K562 (cell line): ENCODE data around the gene SEL1L. TPM values are rescaled to one million over a fixed set of nuclear protein-coding genes. Genes with fewer than 3 reads are reported as not detected.

Source experiments
- ATAC-seq: fragments of 200-7000 bp; cut with Tn5 transposase; 3 replicates; pipeline ENCODE4 v1.9.1; 2020; ENCODE audit warnings: moderate library complexity
- BruUV-seq: library from RNA; stranded (reverse); fragments of 400-500 nt; replicated peaks from 2 replicates; lab custom pipeline; 2021; lab: Mats Ljungman, UMichigan
- CTCF ChIA-PET: fragments of 300-600 bp; formaldehyde crosslinking; extraction: SDS; loops from one replicate; lab custom pipeline; 2021; ENCODE audit warnings: low intra/inter-chr PET ratio; lab: Yijun Ruan, JAX
- POLR2A ChIA-PET: fragments of 300-600, 350-650 bp; sonication (Branson Sonifier 250); formaldehyde crosslinking; extraction: SDS; loops from one replicate; lab custom pipeline; 2021; ENCODE audit warnings: antibody characterized with exemption, inconsistent platforms; lab: Yijun Ruan, JAX
- DNase-seq, 4 experiments: peaks; one replicate each; pipeline versions ENCODE4 v3.0.0 to v3.0.0-alpha.2; 2011 to 2018; ENCODE audit warnings: low spot score in 3 of 4, mixed read lengths in 3 of 4; ENCODE audit errors: extremely low read depth in 1 of 4
- FAIRE-seq: peaks from 2 replicates; lab custom pipeline; 2011; peaks lifted over from hg19 to GRCh38; lab: Jason Lieb, UNC
- H2AFZ ChIP-seq: 2 replicates; pipeline ENCODE4 v1.6.0; 2011; ENCODE audit warnings: low read depth, low read length, control low read depth, inconsistent platforms
- H3K27ac ChIP-seq: fragments of 200-600 bp; 3 replicates; pipeline ENCODE4 v1.8.0; 2011; ENCODE audit warnings: low read depth, mild to moderate bottlenecking, control low read depth, inconsistent platforms, low read length, moderate library complexity, mixed read lengths; ENCODE audit errors: extremely low read depth
- H3K27me3 ChIP-seq, 2 experiments: fragments of 300-600 bp in 1 of 2; 2 replicates in 1 of 2; 3 replicates in 1 of 2; pipeline versions ENCODE4 v1.6.0 to v1.8.0; 2011; ENCODE audit warnings: inconsistent platforms in 2 of 2, low read length in 2 of 2, mild to moderate bottlenecking in 1 of 2, mixed read lengths in 1 of 2, moderate library complexity in 1 of 2; ENCODE audit not compliant: control insufficient read depth in 2 of 2, insufficient read depth in 2 of 2
- H3K36me3 ChIP-seq: fragments of 300-600 bp; 3 replicates; pipeline ENCODE4 v1.8.0; 2011; ENCODE audit warnings: mild to moderate bottlenecking, low read length, inconsistent platforms; ENCODE audit not compliant: control insufficient read depth, insufficient read depth
- H3K4me1 ChIP-seq, 2 experiments: fragments of 200-600 bp in 1 of 2; replicated peaks in 1 of 2; 2 replicates in 1 of 2; 3 replicates in 1 of 2; pipeline versions ENCODE4 v1.5.1 to v1.8.0; 2011; ENCODE audit warnings: inconsistent platforms in 2 of 2, low read length in 2 of 2, mild to moderate bottlenecking in 1 of 2, mixed read lengths in 1 of 2, moderate library complexity in 1 of 2; ENCODE audit not compliant: control insufficient read depth in 2 of 2, insufficient read depth in 2 of 2
- H3K4me2 ChIP-seq: 2 replicates; pipeline ENCODE4 v1.6.1; 2011; ENCODE audit warnings: low read length, control low read depth, inconsistent platforms, mixed read lengths; ENCODE audit not compliant: insufficient read depth
- H3K4me3 ChIP-seq: fragments of 200-600 bp; sonication (generic), shearing (Covaris generic); 2 replicates; pipeline ENCODE4 v1.5.1; 2016; ENCODE audit warnings: control low read depth, inconsistent platforms
- H3K79me2 ChIP-seq: fragments of 200-600 bp; 3 replicates; pipeline ENCODE4 v1.8.0; 2011; ENCODE audit warnings: low read length, inconsistent platforms; ENCODE audit not compliant: control insufficient read depth, insufficient read depth
- H3K9ac ChIP-seq, 2 experiments: 2 replicates each; pipeline versions ENCODE4 v1.6.0 to v1.6.1; 2011; ENCODE audit warnings: low read depth in 2 of 2, low read length in 2 of 2, control low read depth in 1 of 2, inconsistent platforms in 1 of 2, mild to moderate bottlenecking in 1 of 2, mixed read lengths in 1 of 2; ENCODE audit not compliant: insufficient read depth in 1 of 2
- H3K9me1 ChIP-seq: one replicate; pipeline ENCODE4 v1.6.0; 2011; ENCODE audit warnings: inconsistent platforms, mild to moderate bottlenecking, low read length, moderate library complexity; ENCODE audit not compliant: control insufficient read depth, insufficient read depth
- H3K9me3 ChIP-seq: replicated peaks from 2 replicates; pipeline ENCODE4 v1.5.1; 2011; ENCODE audit warnings: low read depth, low read length, inconsistent platforms; ENCODE audit not compliant: control insufficient read depth, insufficient read depth
- H4K20me1 ChIP-seq: replicated peaks from 2 replicates; pipeline ENCODE4 v1.6.1; 2011; ENCODE audit warnings: low read length, inconsistent platforms, mixed read lengths; ENCODE audit not compliant: control insufficient read depth, insufficient read depth
- DNMT1 ChIP-seq: fragments of 450-650 bp; IDR thresholded peaks from 2 replicates; pipeline ENCODE4 v1.6.1; 2016; ENCODE audit warnings: antibody characterized with exemption, mild to moderate bottlenecking
- MXI1 ChIP-seq: IDR thresholded peaks from 2 replicates; pipeline ENCODE4 v1.6.1; 2011; ENCODE audit warnings: low read depth, mild to moderate bottlenecking, improper control_type of control experiment, low read length
- MYC ChIP-seq, 2 experiments: fragments of 250-450 bp in 1 of 2; sonication (Bioruptor Pico) in 1 of 2; IDR thresholded peaks; 2 replicates each; pipeline versions ENCODE4 v1.5.1 to v1.6.1; 2012 to 2021; ENCODE audit warnings: low read depth in 2 of 2, borderline replicate concordance in 1 of 2, improper control_type of control experiment in 1 of 2, low read length in 1 of 2, mild to moderate bottlenecking in 1 of 2, moderate library complexity in 1 of 2
- PHF20 ChIP-seq: fragments of 450-650 bp; IDR thresholded peaks from 2 replicates; pipeline ENCODE4 v1.6.1; 2018; ENCODE audit not compliant: partially characterized antibody
- POLR3G ChIP-seq: IDR thresholded peaks from 2 replicates; pipeline ENCODE4 v1.6.1; 2011; ENCODE audit not compliant: insufficient read length, insufficient replicate concordance; ENCODE audit errors: extremely low read depth
- ZBED1 ChIP-seq: IDR thresholded peaks from 2 replicates; pipeline ENCODE4 v1.6.1; 2014
- ZNF165 ChIP-seq: fragments of 250-450 bp; sonication (Bioruptor Pico); IDR thresholded peaks from 2 replicates; pipeline ENCODE4 v1.4.0; 2020; ENCODE audit warnings: borderline replicate concordance
- ZNF57 ChIP-seq: fragments of 450-650 bp; formaldehyde crosslinking; IDR thresholded peaks from 2 replicates; pipeline ENCODE4 v1.4.0; 2020; ENCODE audit warnings: mild to moderate bottlenecking, moderate library complexity
- WGBS: fragments of 100-300 bp; shearing (Covaris generic); methylation state at CpG from one replicate; pipeline ENCODE4 v1.1.6; 2016; ENCODE audit warnings: low coverage, mixed read lengths; ENCODE audit not compliant: insufficient coverage; ENCODE audit errors: missing lambda C conversion rate; 5-methylcytosine and 5-hydroxymethylcytosine counted together
- in situ Hi-C: fragments of 300-500 bp; cut with MboI; formaldehyde crosslinking; loops from 4 replicates; pipeline ENCODE4 v1.15.0; 2018; ENCODE audit warnings: inconsistent platforms, mixed read lengths
- intact Hi-C: fragments of 100-400 bp; cut with micrococcal nuclease; formaldehyde crosslinking; loops from 2 replicates; pipeline ENCODE4 v1.14.2; 2022
- polyA plus RNA-seq, 8 experiments: library from polyadenylated mRNA; depleted of rRNA in 4 of 8; stranded (reverse) in 5 of 8; unstranded in 3 of 8; fragments of >200 nt; fragmentation: Nextera tagmentation in 2 of 8; fragmentation: Illumina TruSeq in 1 of 8; extraction: Ambion mirVana in 2 of 8; extraction: Trizol in 1 of 8; gene quantifications; 2 replicates each; pipeline versions ENCODE4 v1.2.1 to v1.2.3, GENCODE V29; 2011 to 2014; ENCODE audit warnings: inconsistent platforms in 1 of 8, missing spikeins in 1 of 8
- total RNA-seq, 7 experiments: library from RNA; depleted of rRNA in 6 of 7; stranded (reverse); fragments of >200 nt in 6 of 7; fragmentation: Illumina TruSeq in 2 of 7; extraction: Trizol in 2 of 7; gene quantifications; 2 replicates each; pipeline versions ENCODE4 v1.2.1 to v1.2.3, GENCODE V29; 2011 to 2021; ENCODE audit warnings: low replicate concordance in 1 of 7
- TF ChIP-seq, protein P1 (sequence below): fragments of 450-650 bp; conservative IDR thresholded peaks from 2 replicates; pipeline ENCODE4 v1.6.1; 2016; ENCODE audit warnings: missing genetic modification characterization, low read depth, mild to moderate bottlenecking, control low read depth, missing compliant biosample characterization

SEL1L gene
- total and polyA plus RNA-seq, 9 of the 15 experiments (the other 6 are each of a cell fraction or from before 2014, with no cell fraction given), result 7.7 to 21.1 (median 13.6) TPM

DNA sequence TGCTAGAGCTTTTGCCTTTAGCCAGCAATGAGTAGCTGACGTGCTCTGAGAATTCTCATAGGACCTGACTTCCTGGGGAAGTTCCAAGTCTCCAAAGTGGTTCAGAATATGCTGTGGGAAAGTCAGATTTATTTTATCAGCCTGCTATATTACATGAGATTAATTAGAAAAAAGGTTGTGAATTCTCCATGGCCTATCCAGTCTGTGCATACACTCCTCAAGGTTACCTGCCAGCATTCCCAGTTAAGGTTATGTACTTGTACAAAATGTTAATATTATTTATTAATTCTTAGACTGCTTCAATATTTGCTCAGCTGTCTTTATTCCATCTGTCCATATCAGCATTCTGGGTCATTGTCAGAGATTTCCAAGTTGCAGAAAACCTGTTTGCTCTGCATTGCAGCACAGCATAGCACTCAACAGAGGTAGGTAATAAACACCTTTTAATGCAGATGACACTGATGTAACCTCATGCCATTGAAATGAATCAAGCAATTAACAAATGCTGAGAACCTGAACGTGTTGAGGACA lies 2.7 kb upstream of the SEL1L start:
- no peaks in the 10 kb centered on the region for H3K9me1 ChIP-seq
- intact Hi-C loops (no loop called here), in situ Hi-C loops (no loop called here)
- CTCF ChIA-PET, result no interaction called here
- no peak overlapping the region for H3K4me2 ChIP-seq
- no peak for TF ChIP-seq ZBED1
- no peak for TF ChIP-seq ZNF57 (CRISPR knock-in tag)
- no peak for TF ChIP-seq MYC (IDR thresholded peaks at IDR 0.05; ENCODE audit: low read depth, low read length)
- TF ChIP-seq MYC (CRISPR knock-in tag; IDR thresholded peaks at IDR 0.05; ENCODE audit: borderline replicate concordance, low read depth), result no peak
- no peak for TF ChIP-seq DNMT1
- TF ChIP-seq, protein P1, sequence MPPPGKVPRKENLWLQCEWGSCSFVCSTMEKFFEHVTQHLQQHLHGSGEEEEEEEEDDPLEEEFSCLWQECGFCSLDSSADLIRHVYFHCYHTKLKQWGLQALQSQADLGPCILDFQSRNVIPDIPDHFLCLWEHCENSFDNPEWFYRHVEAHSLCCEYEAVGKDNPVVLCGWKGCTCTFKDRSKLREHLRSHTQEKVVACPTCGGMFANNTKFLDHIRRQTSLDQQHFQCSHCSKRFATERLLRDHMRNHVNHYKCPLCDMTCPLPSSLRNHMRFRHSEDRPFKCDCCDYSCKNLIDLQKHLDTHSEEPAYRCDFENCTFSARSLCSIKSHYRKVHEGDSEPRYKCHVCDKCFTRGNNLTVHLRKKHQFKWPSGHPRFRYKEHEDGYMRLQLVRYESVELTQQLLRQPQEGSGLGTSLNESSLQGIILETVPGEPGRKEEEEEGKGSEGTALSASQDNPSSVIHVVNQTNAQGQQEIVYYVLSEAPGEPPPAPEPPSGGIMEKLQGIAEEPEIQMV (tag), result no peak
- no peak for TF ChIP-seq PHF20
- TF ChIP-seq ZNF165 (CRISPR knock-in tag), result no peak
- TF ChIP-seq MXI1, result no peak
- TF ChIP-seq POLR3G, result no peak
- no peak overlapping the region for H3K9ac ChIP-seq
- no TSS peak for BruUV-seq
- H3K79me2 ChIP-seq, result peaks cover 15% of the 10 kb centered on the region
- no peaks in the 10 kb centered on the region for H4K20me1 ChIP-seq
- DNase-seq, result no peak
- H3K36me3 ChIP-seq, result no peaks in the 10 kb centered on the region
- no peaks in the 10 kb centered on the region; the same call in 1 of the 2 replicates for H3K9me3 ChIP-seq
- no peak overlapping the region for H2AFZ ChIP-seq
- 5% methylated on average over 2 of the region's 2 CpGs for WGBS
- H3K27me3 ChIP-seq, result no peaks in the 10 kb centered on the region
- no peak overlapping the region for H3K27ac ChIP-seq
- POLR2A ChIA-PET, result interaction anchor here (0.6 kb wide), 1 partner anchor 67 kb away, joined by 3 read pairs; no protein-coding TSS in a partner anchor
- ATAC-seq, result no peak
- H3K4me1 ChIP-seq, result no peaks in the 10 kb centered on the region; a peak in 1 of 5 replicates
- no peak overlapping the region for H3K4me3 ChIP-seq
- FAIRE-seq, result no peak
